Measurements from ENCODE around the gene PIK3C2B. TPM values are rescaled to one million over a fixed set of nuclear protein-coding genes. Genes with fewer than 3 reads are reported as not detected.

PIK3C2B gene
- total RNA-seq, 5 donors from 2014 or later (not counting 1 experiment from before 2014, with no cell fraction given), result 33.4 to 44.1 (median 36.0) TPM

GRCh38 chr1:204499511-204500468 lies 5.2 kb upstream of the PIK3C2B start:
- H3K4me3 ChIP-seq (ENCODE audit: control insufficient read depth in 1 of 2, extremely low read depth in 1 of 2, low read length in 1 of 2), result no peak overlapping the region
- Mint-ChIP-seq H3K36me3 (no peaks in the 10 kb centered on the region), H3K4me3 (no peak overlapping the region), H3K9me3 (no peaks in the 10 kb centered on the region), H3K27ac (no peak overlapping the region), H3K4me1 (peaks cover 24 to 48% (median 34%) of the 10 kb centered on the region in 3 donors), H3K27me3 (no peaks in the 10 kb centered on the region)
- H3K4me1 ChIP-seq (ENCODE audit: control insufficient read depth in 1 of 2, extremely low read depth in 1 of 2, insufficient read depth in 2 of 2, low read length in 2 of 2), result peaks cover 12 to 21% of the 10 kb centered on the region in 2 experiments
- ChIA-PET CTCF (interaction anchor here in 1 of 2 donors (0.6 to 4.0 kb wide), 4 partner anchors 47 to 101 kb away, joined by 3 to 40 read pairs (median 6); no protein-coding TSS in a partner anchor), POLR2A (no interaction called here)
- no peaks in the 10 kb centered on the region for H3K36me3 ChIP-seq (ENCODE audit: control insufficient read depth in 2 of 2, extremely low read depth in 1 of 2, insufficient read depth in 1 of 2, low read length in 1 of 2)
- ATAC-seq (replicated peaks in 1 of 4) (no peak), DNase-seq (no peak)
- H3K9me3 ChIP-seq, result no peaks in the 10 kb centered on the region
- no peaks in the 10 kb centered on the region for H3K27me3 ChIP-seq (replicated peaks in 1 of 2; ENCODE audit: control insufficient read depth in 2 of 2, extremely low read depth in 1 of 2, insufficient read depth in 2 of 2, low read length in 1 of 2)
- 87% methylated on average over 4 of the region's 7 CpGs for WGBS (ENCODE audit: insufficient coverage)
- no peak overlapping the region for H3K27ac ChIP-seq (ENCODE audit: low read length)

- no peak overlapping the region for H3K27ac Mint-ChIP-seq
- ATAC-seq (replicated peaks in 1 of 4), result no peak
- no peaks in the 10 kb centered on the region for H3K27me3 Mint-ChIP-seq
- no peaks in the 10 kb centered on the region for H3K9me3 Mint-ChIP-seq
- ChIA-PET CTCF (interaction anchor here in 1 of 2 donors (1.1 to 4.0 kb wide), 4 partner anchors 46 to 59 kb away, joined by 3 to 40 read pairs (median 6); no protein-coding TSS in a partner anchor), POLR2A (interaction anchor here (0.7 kb wide), 2 partner anchors 76 to 309 kb away, joined by 3 to 4 read pairs; no protein-coding TSS in a partner anchor)
- no peak for DNase-seq
- no peaks in the 10 kb centered on the region for H3K36me3 Mint-ChIP-seq
- Histone ChIP-seq H3K9me3 (no peaks in the 10 kb centered on the region), H3K36me3 (ENCODE audit: control insufficient read depth in 2 of 2, extremely low read depth in 1 of 2, insufficient read depth in 1 of 2, low read length in 1 of 2) (no peaks in the 10 kb centered on the region), H3K27me3 (replicated peaks in 1 of 2; ENCODE audit: control insufficient read depth in 2 of 2, extremely low read depth in 1 of 2, insufficient read depth in 2 of 2, low read length in 1 of 2) (no peaks in the 10 kb centered on the region), H3K4me1 (ENCODE audit: control insufficient read depth in 1 of 2, extremely low read depth in 1 of 2, insufficient read depth in 2 of 2, low read length in 2 of 2) (peaks cover 13 to 21% of the 10 kb centered on the region in 2 experiments), H3K27ac (ENCODE audit: low read length) (no peak overlapping the region), H3K4me3 (ENCODE audit: control insufficient read depth in 1 of 2, extremely low read depth in 1 of 2, low read length in 1 of 2) (no peak overlapping the region)
- no CpG with 5 or more reads among the region's 3 CpGs for WGBS (ENCODE audit: insufficient coverage)
- H3K4me3 Mint-ChIP-seq, result no peak overlapping the region
- H3K4me1 Mint-ChIP-seq, result peaks cover 24 to 48% (median 34%) of the 10 kb centered on the region in 3 donors
Observed at GRCh38 chr1:204498981-204499380, 4.4 kb upstream of the PIK3C2B start.

- no peaks in the 10 kb centered on the region for H3K36me3 ChIP-seq (ENCODE audit: control insufficient read depth in 2 of 2, extremely low read depth in 1 of 2, insufficient read depth in 1 of 2, low read length in 1 of 2)
- Mint-ChIP-seq H3K27ac (peak overlapping the region; percentile 80 to 96), H3K9me3 (no peaks in the 10 kb centered on the region), H3K36me3 (peaks cover under 1% of the 10 kb centered on the region), H3K4me3 (peak overlapping the region; percentile 89 to 95 (median 89)), H3K4me1 (peaks cover 42 to 66% (median 54%) of the 10 kb centered on the region in 3 donors), H3K27me3 (no peaks in the 10 kb centered on the region)
- WGBS (ENCODE audit: insufficient coverage), result no CpG with 5 or more reads among the region's 6 CpGs
- POLR2A ChIA-PET, result interaction anchor here (0.6 to 1.0 kb wide), 4 partner anchors 11 to 52 kb away, joined by 3 to 4 read pairs (median 4); no protein-coding TSS in a partner anchor
- H3K27ac ChIP-seq (ENCODE audit: low read length), result peak overlapping the region; percentile 74
- ATAC-seq (replicated peaks in 1 of 4) (no peak), DNase-seq (no peak)
- no peak overlapping the region for H3K4me3 ChIP-seq (ENCODE audit: control insufficient read depth in 1 of 2, extremely low read depth in 1 of 2, low read length in 1 of 2)
- H3K27me3 ChIP-seq (replicated peaks in 1 of 2; ENCODE audit: control insufficient read depth in 2 of 2, extremely low read depth in 1 of 2, insufficient read depth in 2 of 2, low read length in 1 of 2), result no peaks in the 10 kb centered on the region
- H3K9me3 ChIP-seq, result no peaks in the 10 kb centered on the region
- H3K4me1 ChIP-seq (ENCODE audit: control insufficient read depth in 1 of 2, extremely low read depth in 1 of 2, insufficient read depth in 2 of 2, low read length in 2 of 2), result peaks cover 31 to 34% of the 10 kb centered on the region in 2 experiments
- CTCF ChIA-PET, result interaction anchor here (1.1 to 2.0 kb wide), 2 partner anchors 49 to 70 kb away, joined by 3 to 8 read pairs; no protein-coding TSS in a partner anchor
Observed at GRCh38 chr1:204495777-204496176, 1.2 kb upstream of the PIK3C2B start.

GRCh38 chr1:204495078-204495753 lies 611 bp upstream of the PIK3C2B start:
- Histone ChIP-seq H3K27me3 (replicated peaks in 1 of 2; ENCODE audit: control insufficient read depth in 2 of 2, extremely low read depth in 1 of 2, insufficient read depth in 2 of 2, low read length in 1 of 2) (no peaks in the 10 kb centered on the region), H3K27ac (ENCODE audit: low read length) (peak overlapping the region; percentile 74), H3K4me1 (ENCODE audit: control insufficient read depth in 1 of 2, extremely low read depth in 1 of 2, insufficient read depth in 2 of 2, low read length in 2 of 2) (peaks cover 31 to 37% of the 10 kb centered on the region in 2 experiments), H3K9me3 (no peaks in the 10 kb centered on the region), H3K36me3 (ENCODE audit: control insufficient read depth in 2 of 2, extremely low read depth in 1 of 2, insufficient read depth in 1 of 2, low read length in 1 of 2) (peaks cover 0 to 2% of the 10 kb centered on the region in 2 donors), H3K4me3 (ENCODE audit: control insufficient read depth in 1 of 2, extremely low read depth in 1 of 2, low read length in 1 of 2) (peak overlapping the region; percentile 78 to 92)
- ChIA-PET POLR2A (interaction anchor here (0.5 to 1.4 kb wide), 7 partner anchors 8 to 57 kb away, joined by 3 to 5 read pairs (median 4); partner anchors contain the start of gene MDM4 (in 1 of the 2)), CTCF (interaction anchor here (0.6 to 3.0 kb wide), 10 partner anchors 8 to 312 kb away, joined by 3 to 23 read pairs (median 6); partner anchors contain the start of gene MDM4 (in 1 of the 2))
- Mint-ChIP-seq H3K9me3 (no peaks in the 10 kb centered on the region), H3K27me3 (no peaks in the 10 kb centered on the region), H3K27ac (peak overlapping the region; percentile 90 to 96), H3K36me3 (peaks cover 6% of the 10 kb centered on the region), H3K4me1 (peaks cover 47 to 72% (median 59%) of the 10 kb centered on the region in 3 donors), H3K4me3 (peak overlapping the region; percentile 89 to 95 (median 89))
- WGBS (ENCODE audit: insufficient coverage), result 0% methylated on average over 2 of the region's 17 CpGs
- DNase-seq (peak in 11 of 35 experiments; percentile 18 to 74 (median 28)), ATAC-seq (replicated peaks in 1 of 4) (peak; percentile 36 to 63 (median 38))

GRCh38 chr1:204493984-204494280 lies 673 bp downstream of the PIK3C2B start:
- Histone ChIP-seq H3K36me3 (ENCODE audit: control insufficient read depth in 2 of 2, extremely low read depth in 1 of 2, insufficient read depth in 1 of 2, low read length in 1 of 2) (peaks cover 0 to 10% of the 10 kb centered on the region in 2 donors), H3K27me3 (replicated peaks in 1 of 2; ENCODE audit: control insufficient read depth in 2 of 2, extremely low read depth in 1 of 2, insufficient read depth in 2 of 2, low read length in 1 of 2) (no peaks in the 10 kb centered on the region), H3K9me3 (no peaks in the 10 kb centered on the region), H3K4me3 (ENCODE audit: control insufficient read depth in 1 of 2, extremely low read depth in 1 of 2, low read length in 1 of 2) (peak overlapping the region; percentile 78 to 92), H3K4me1 (ENCODE audit: control insufficient read depth in 1 of 2, extremely low read depth in 1 of 2, insufficient read depth in 2 of 2, low read length in 2 of 2) (peaks cover 31 to 37% of the 10 kb centered on the region in 2 experiments), H3K27ac (ENCODE audit: low read length) (peak overlapping the region; percentile 74)
- ChIA-PET POLR2A (interaction anchor here (0.7 to 2.0 kb wide), 5 partner anchors 9 to 95 kb away, joined by 3 to 5 read pairs (median 3); partner anchors contain the start of gene MDM4 (in 1 of the 2)), CTCF (interaction anchor here (0.5 to 3.0 kb wide), 18 partner anchors 8 to 313 kb away, joined by 3 to 23 read pairs (median 4); partner anchors contain the start of gene MDM4 (in 1 of the 2))
- H3K4me1 Mint-ChIP-seq, result peaks cover 56 to 75% (median 68%) of the 10 kb centered on the region in 3 donors
- H3K4me3 Mint-ChIP-seq, result peak overlapping the region; percentile 89 to 95 (median 91)
- peak; percentile 56 to 63 (median 60) for ATAC-seq (replicated peaks in 1 of 4)
- WGBS (ENCODE audit: insufficient coverage), result 0% methylated on average over 13 of the region's 14 CpGs
- no peaks in the 10 kb centered on the region for H3K9me3 Mint-ChIP-seq
- DNase-seq, result peak in 33 of 35 experiments; percentile 32 to 71 (median 52)
- no peaks in the 10 kb centered on the region for H3K27me3 Mint-ChIP-seq
- H3K36me3 Mint-ChIP-seq, result peaks cover 13% of the 10 kb centered on the region
- H3K27ac Mint-ChIP-seq, result peak overlapping the region; percentile 94 to 96
